Measurements from ENCODE around the gene UTP20. TPM values are rescaled to one million over a fixed set of nuclear protein-coding genes. Genes with fewer than 3 reads are reported as not detected.

The UTP20 gene
- total RNA-seq, 2 experiments from 2014 or later: 13.0 to 24.9 TPM

DNA sequence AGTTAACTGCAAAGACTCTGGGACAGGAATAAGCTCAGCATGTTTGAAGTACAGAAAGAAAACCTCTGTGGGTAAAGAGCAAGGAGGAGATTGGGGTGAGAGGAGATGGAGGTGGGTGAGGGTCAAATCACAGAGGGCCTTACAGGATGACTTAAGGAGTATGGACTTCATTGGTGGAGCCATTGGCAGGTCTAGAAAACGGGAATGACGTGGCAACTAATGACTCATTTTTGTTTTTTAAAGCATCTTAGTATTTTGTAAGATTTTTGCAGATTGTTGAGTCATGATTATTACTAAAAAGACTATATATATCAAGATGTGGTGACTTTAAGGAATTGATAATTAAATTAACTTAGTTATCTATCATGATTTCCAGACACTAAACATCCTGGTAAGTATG, 18.5 kb downstream of the UTP20 start:
- no peak overlapping the region for H3K27ac Mint-ChIP-seq
- H3K9me3 Mint-ChIP-seq (ENCODE audit: low read depth): no peaks in the 10 kb centered on the region
- H3K4me1 Mint-ChIP-seq: no peaks in the 10 kb centered on the region
- no peaks in the 10 kb centered on the region for H3K27me3 Mint-ChIP-seq
- CTCF ChIA-PET: no interaction called here
- no peak overlapping the region for H3K4me3 Mint-ChIP-seq
- peaks cover 42% of the 10 kb centered on the region for H3K36me3 Mint-ChIP-seq
- no peak for DNase-seq
- ATAC-seq: no peak

- peaks cover 42% of the 10 kb centered on the region for H3K36me3 Mint-ChIP-seq
- H3K4me3 Mint-ChIP-seq: no peak overlapping the region
- H3K4me1 Mint-ChIP-seq: no peaks in the 10 kb centered on the region
- DNase-seq (no peak), ATAC-seq (no peak)
- H3K27ac Mint-ChIP-seq: peak overlapping the region; percentile 18
- H3K9me3 Mint-ChIP-seq (ENCODE audit: low read depth): no peaks in the 10 kb centered on the region
- CTCF ChIA-PET: no interaction called here
- no peaks in the 10 kb centered on the region for H3K27me3 Mint-ChIP-seq
These were observed 19.4 kb downstream of the UTP20 start for GRCh38 chr12:101299346-101299745.

GRCh38 chr12:101299931-101300330, 20.0 kb downstream of the UTP20 start:
- CTCF ChIA-PET: no interaction called here
- Mint-ChIP-seq H3K27ac (no peak overlapping the region), H3K36me3 (peaks cover 41% of the 10 kb centered on the region)

DNA sequence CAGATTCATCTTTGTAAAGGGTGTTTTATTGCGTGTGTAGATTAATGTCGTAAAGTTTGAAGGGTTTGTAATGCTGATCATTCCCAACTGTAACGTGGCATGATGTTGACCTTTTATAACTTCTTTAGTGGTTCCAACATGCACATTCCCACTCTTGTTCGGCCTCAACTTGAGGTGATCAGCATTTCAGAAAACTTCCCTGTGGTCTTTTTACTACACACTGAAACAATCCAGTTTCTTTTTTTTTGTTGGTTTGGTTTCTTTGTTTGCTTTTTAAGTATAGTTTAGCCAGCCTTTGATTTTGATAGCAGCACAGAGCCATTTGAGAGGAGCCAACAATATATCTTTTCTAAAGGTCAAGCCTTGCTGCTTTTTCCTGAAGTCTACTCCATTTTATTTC, 22.8 kb downstream of the UTP20 start:
- Mint-ChIP-seq H3K36me3 (peaks cover 42% of the 10 kb centered on the region), H3K27ac (no peak overlapping the region), H3K27me3 (no peaks in the 10 kb centered on the region), H3K9me3 (ENCODE audit: low read depth) (no peaks in the 10 kb centered on the region), H3K4me3 (no peak overlapping the region), H3K4me1 (no peaks in the 10 kb centered on the region)
- CTCF ChIA-PET: no interaction called here
- ATAC-seq: no peak
- DNase-seq: no peak

More at GRCh38 chr12:101299931-101300330, 20.0 kb downstream of the UTP20 start:
- no peaks in the 10 kb centered on the region for H3K9me3 Mint-ChIP-seq (ENCODE audit: low read depth)
- no peak for ATAC-seq
- H3K4me1 Mint-ChIP-seq: no peaks in the 10 kb centered on the region
- no peak for DNase-seq
- no peak overlapping the region for H3K4me3 Mint-ChIP-seq
- no peaks in the 10 kb centered on the region for H3K27me3 Mint-ChIP-seq

DNA sequence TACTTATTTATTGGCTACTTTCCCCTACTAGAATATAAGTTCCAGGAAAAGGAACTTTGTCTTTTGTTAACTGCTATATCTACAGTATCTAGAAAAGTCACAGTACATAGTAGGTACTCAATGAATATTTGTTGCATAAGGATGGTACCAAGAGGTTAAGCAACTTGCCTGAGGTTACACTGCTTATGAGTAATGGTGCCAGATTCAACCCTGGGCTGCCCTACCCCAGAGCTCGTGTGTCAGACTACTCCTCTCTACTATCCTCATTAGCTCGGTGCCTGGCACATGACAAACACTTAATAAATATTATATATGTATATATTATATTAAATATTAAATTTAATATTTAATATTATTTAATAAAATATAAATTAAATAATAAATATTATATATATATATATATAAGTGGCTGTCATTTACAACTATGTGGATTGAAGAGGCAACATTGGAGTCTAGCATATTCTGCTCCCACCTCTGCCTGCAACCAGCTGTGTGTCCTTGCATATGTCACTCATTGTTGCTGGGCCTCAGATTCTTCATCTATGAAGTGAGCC, 25.4 kb downstream of the UTP20 start:
- ATAC-seq (no peak), DNase-seq (no peak)
- CTCF ChIA-PET: interaction anchor here (0.8 kb wide), 1 partner anchor 18 kb away, joined by 3 read pairs; no protein-coding TSS in a partner anchor
- Mint-ChIP-seq H3K4me1 (no peaks in the 10 kb centered on the region), H3K36me3 (peaks cover 24% of the 10 kb centered on the region), H3K27me3 (no peaks in the 10 kb centered on the region), H3K9me3 (ENCODE audit: low read depth) (no peaks in the 10 kb centered on the region), H3K27ac (no peak overlapping the region), H3K4me3 (no peak overlapping the region)

GRCh38 chr12:101305794-101306193, 25.9 kb downstream of the UTP20 start:
- Mint-ChIP-seq H3K36me3 (peaks cover 24% of the 10 kb centered on the region), H3K9me3 (ENCODE audit: low read depth) (no peaks in the 10 kb centered on the region), H3K27ac (no peak overlapping the region), H3K4me3 (no peak overlapping the region), H3K27me3 (no peaks in the 10 kb centered on the region), H3K4me1 (no peaks in the 10 kb centered on the region)
- ATAC-seq (no peak), DNase-seq (no peak)
- CTCF ChIA-PET: interaction anchor here (0.8 kb wide), 1 partner anchor 18 kb away, joined by 3 read pairs; no protein-coding TSS in a partner anchor

DNA sequence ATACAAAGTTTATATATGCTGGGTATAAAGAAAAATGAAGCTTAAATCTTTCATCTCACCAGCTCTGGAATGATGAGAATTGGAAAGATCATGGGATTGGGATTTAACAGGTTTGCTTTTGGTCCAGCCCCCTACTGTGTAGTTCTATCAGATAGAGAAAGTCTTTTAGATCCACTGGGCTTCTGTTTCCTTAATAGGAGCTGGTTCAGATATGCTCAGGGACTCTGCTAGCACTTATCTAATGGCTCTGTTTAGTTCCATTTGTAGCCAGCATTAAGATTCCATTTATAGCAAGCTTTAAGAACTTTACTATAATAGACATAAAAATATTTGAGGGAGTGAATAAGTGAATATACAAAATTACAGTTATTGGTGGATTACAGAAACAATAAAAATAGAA, 42.6 kb downstream of the UTP20 start:
- CTCF ChIA-PET: no interaction called here
- Mint-ChIP-seq H3K27ac (no peak overlapping the region), H3K4me1 (no peaks in the 10 kb centered on the region), H3K9me3 (ENCODE audit: low read depth) (no peaks in the 10 kb centered on the region), H3K4me3 (no peak overlapping the region), H3K27me3 (no peaks in the 10 kb centered on the region), H3K36me3 (peaks cover 21% of the 10 kb centered on the region)
- DNase-seq (no peak), ATAC-seq (no peak)

DNA sequence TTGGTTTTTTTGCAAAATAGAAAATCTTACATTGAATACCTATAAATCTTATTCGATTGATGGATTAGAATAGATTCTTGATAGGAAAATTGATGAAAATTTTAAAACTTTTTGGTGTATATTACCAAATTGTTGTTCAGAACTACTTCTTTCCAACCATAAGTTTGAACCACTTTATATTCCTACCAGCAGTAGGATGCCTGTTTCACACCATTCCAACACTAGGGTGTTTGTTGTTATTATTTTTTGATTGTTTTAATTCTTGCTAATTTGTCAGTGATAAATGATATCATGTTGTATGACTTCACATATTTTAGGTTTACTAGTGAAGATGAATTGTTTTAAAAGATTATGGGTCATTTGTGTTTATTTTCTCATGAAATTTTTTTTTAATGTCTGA, 43.4 kb downstream of the UTP20 start:
- CTCF ChIA-PET: interaction anchor here (0.8 to 2.4 kb wide), 4 partner anchors 11 to 39 kb away, joined by 3 to 11 read pairs (median 4); no protein-coding TSS in a partner anchor
- Mint-ChIP-seq H3K27ac (no peak overlapping the region), H3K4me1 (no peaks in the 10 kb centered on the region), H3K9me3 (ENCODE audit: low read depth) (no peaks in the 10 kb centered on the region), H3K36me3 (peaks cover 17% of the 10 kb centered on the region), H3K27me3 (no peaks in the 10 kb centered on the region), H3K4me3 (no peak overlapping the region)
- DNase-seq (no peak), ATAC-seq (no peak)

DNA sequence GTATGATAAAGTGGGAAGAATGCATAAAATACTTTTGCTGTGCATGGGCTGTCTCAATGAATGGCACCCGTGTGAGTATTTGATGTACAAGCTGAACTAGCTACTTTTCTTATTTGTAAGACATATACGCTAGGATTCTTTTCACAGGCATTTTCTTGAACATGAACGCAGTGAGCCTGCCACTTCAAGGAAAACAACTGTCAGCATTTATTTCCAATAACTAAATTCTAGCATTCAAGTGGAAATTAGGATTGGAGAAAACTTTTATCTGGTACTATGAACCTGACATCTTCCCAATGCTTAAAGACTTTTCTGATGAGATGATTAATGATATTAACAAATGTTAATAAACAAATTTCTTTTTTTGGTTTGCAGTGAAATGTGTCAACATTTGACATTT, 45.7 kb downstream of the UTP20 start:
- Mint-ChIP-seq H3K9me3 (ENCODE audit: low read depth) (no peaks in the 10 kb centered on the region), H3K27ac (no peak overlapping the region), H3K4me3 (no peak overlapping the region), H3K4me1 (no peaks in the 10 kb centered on the region), H3K36me3 (peaks cover 22% of the 10 kb centered on the region), H3K27me3 (no peaks in the 10 kb centered on the region)
- ATAC-seq (no peak), DNase-seq (no peak)
- CTCF ChIA-PET: interaction anchor here (2.4 kb wide), 1 partner anchor 10 kb away, joined by 11 read pairs; no protein-coding TSS in a partner anchor

DNA sequence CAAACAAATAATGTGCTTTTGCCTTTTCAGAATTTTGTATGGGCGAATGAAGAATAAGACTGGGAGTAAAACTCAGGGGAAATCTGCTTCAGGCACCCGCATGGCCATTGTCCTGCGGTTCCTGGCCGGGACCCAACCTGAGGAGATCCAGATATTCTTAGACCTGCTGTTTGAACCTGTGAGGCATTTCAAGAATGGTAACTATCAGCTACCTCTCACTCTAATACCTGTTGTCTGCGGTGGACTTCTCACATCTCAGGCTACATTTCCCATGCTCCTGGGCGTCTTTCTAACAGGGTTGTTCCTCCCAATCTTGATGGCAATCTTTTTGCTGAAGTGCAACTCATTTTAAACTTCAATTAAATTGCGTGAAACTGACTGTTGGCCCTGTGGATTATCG, 47.1 kb downstream of the UTP20 start:
- H3K27me3 Mint-ChIP-seq: no peaks in the 10 kb centered on the region
- H3K4me1 Mint-ChIP-seq: no peaks in the 10 kb centered on the region
- no peaks in the 10 kb centered on the region for H3K9me3 Mint-ChIP-seq (ENCODE audit: low read depth)
- ATAC-seq (no peak), DNase-seq (no peak)
- peaks cover 21% of the 10 kb centered on the region for H3K36me3 Mint-ChIP-seq
- H3K27ac Mint-ChIP-seq: no peak overlapping the region
- CTCF ChIA-PET: no interaction called here
- no peak overlapping the region for H3K4me3 Mint-ChIP-seq

GRCh38 chr12:101327546-101327945, 47.6 kb downstream of the UTP20 start:
- ATAC-seq (no peak), DNase-seq (no peak)
- Mint-ChIP-seq H3K36me3 (peaks cover 24% of the 10 kb centered on the region), H3K4me3 (no peak overlapping the region), H3K27me3 (no peaks in the 10 kb centered on the region), H3K4me1 (no peaks in the 10 kb centered on the region), H3K27ac (no peak overlapping the region), H3K9me3 (ENCODE audit: low read depth) (no peaks in the 10 kb centered on the region)
- CTCF ChIA-PET: interaction anchor here (1.0 kb wide), 1 partner anchor 9 kb away, joined by 3 read pairs; no protein-coding TSS in a partner anchor

DNA sequence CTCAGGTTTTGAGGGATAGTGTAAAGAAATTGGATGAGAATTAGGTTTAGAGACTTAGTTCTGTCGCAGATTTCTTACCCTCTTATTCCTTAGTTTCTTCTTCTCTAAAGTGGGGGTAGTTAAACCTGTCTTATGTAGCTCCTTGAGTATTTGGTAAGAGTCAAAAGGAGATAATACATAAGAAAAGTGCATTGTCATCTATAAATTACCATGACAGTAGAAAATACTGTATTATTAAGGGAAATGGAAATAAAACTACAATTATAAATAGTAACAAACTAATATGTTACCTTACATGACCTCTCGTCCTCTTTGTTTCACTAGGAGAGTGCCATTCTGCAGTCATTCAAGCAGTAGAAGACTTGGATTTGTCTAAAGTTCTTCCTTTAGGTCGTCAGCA, 49.0 kb downstream of the UTP20 start:
- H3K27ac Mint-ChIP-seq: no peak overlapping the region
- H3K36me3 Mint-ChIP-seq: peaks cover 31% of the 10 kb centered on the region
- no peaks in the 10 kb centered on the region for H3K27me3 Mint-ChIP-seq
- H3K9me3 Mint-ChIP-seq (ENCODE audit: low read depth): no peaks in the 10 kb centered on the region
- ATAC-seq (no peak), DNase-seq (no peak)
- no peaks in the 10 kb centered on the region for H3K4me1 Mint-ChIP-seq
- CTCF ChIA-PET: no interaction called here
- H3K4me3 Mint-ChIP-seq: no peak overlapping the region

- no peak overlapping the region for H3K4me3 Mint-ChIP-seq
- ATAC-seq: no peak
- CTCF ChIA-PET: no interaction called here
- H3K27me3 Mint-ChIP-seq: no peaks in the 10 kb centered on the region
- H3K36me3 Mint-ChIP-seq: peaks cover 36% of the 10 kb centered on the region
- no peak overlapping the region for H3K27ac Mint-ChIP-seq
- DNase-seq: no peak
- no peaks in the 10 kb centered on the region for H3K9me3 Mint-ChIP-seq (ENCODE audit: low read depth)
- H3K4me1 Mint-ChIP-seq: no peaks in the 10 kb centered on the region
These were observed 50.7 kb downstream of the UTP20 start for GRCh38 chr12:101330631-101331030.

GRCh38 chr12:101336437-101336836, 56.5 kb downstream of the UTP20 start:
- Mint-ChIP-seq H3K4me3 (no peak overlapping the region), H3K27me3 (no peaks in the 10 kb centered on the region), H3K36me3 (peaks cover 25% of the 10 kb centered on the region), H3K27ac (no peak overlapping the region), H3K9me3 (ENCODE audit: low read depth) (no peaks in the 10 kb centered on the region), H3K4me1 (no peaks in the 10 kb centered on the region)
- CTCF ChIA-PET: interaction anchor here (1.3 to 3.2 kb wide), 2 partner anchors 8 to 12 kb away, joined by 3 to 11 read pairs; no protein-coding TSS in a partner anchor
- DNase-seq: no peak
- ATAC-seq: no peak

Data from activated CD8-positive, alpha-beta memory T cell treated with anti-CD3 and anti-CD28 coated beads, Interleukin-2, amount 10 ng/mL, durations not matched to agents 7 days and 5 days (primary cell).